ENCODE data around the gene RCC1.

GRCh38 chr1:28507247-28507645 lies 1.4 kb downstream of the RCC1 start:
- TF ChIP-seq CTCF (IDR thresholded peaks at IDR 0.05; ENCODE audit: low read depth, low read length, missing input control), result no peak
- TF ChIP-seq ZBTB33 (IDR thresholded peaks at IDR 0.05), result no peak
- no peak for TF ChIP-seq REST (IDR thresholded peaks at IDR 0.05)
- TF ChIP-seq MAX (IDR thresholded peaks at IDR 0.05), result no peak
- TF ChIP-seq HNF4G (IDR thresholded peaks at IDR 0.05), result no peak
- no peak for TF ChIP-seq TAF1 (conservative IDR thresholded peaks at IDR 0.05)
- no peak for TF ChIP-seq YY1 (IDR thresholded peaks at IDR 0.05)
- no peak for TF ChIP-seq RXRA (IDR thresholded peaks at IDR 0.05)
- no peak for TF ChIP-seq EGR1 (IDR thresholded peaks at IDR 0.05; ENCODE audit: low read depth in 2 of 2)

Measured in liver (tissue), 3 donors.